ENCODE data around the gene C5orf63. TPM values are rescaled to one million over a fixed set of nuclear protein-coding genes. Genes with fewer than 3 reads are reported as not detected.

Gene C5orf63
- total RNA-seq, 4 donors from 2014 or later: 2.1 to 3.6 (median 3.3) TPM

GRCh38 chr5:127101533-127101932, 28.2 kb upstream of the C5orf63 start:
- no peak overlapping the region for H3K27ac ChIP-seq
- H3K4me1 ChIP-seq: no peaks in the 10 kb centered on the region
- TF ChIP-seq POLR2A (IDR thresholded peaks at IDR 0.05) (no peak), CTCF (IDR thresholded peaks at IDR 0.05 in 4 of 5, conservative IDR thresholded peaks at IDR 0.05 in 1 of 5) (no peak)
- no peak for DNase-seq
- intact Hi-C loops (cut with DNase I; ENCODE audit: low total_unique reads) (no loop called here), in situ Hi-C loops (cut with MboI; ENCODE audit: low sequenced_read_pairs in 4 of 4) (no loop called here)
- H3K27me3 ChIP-seq: no peaks in the 10 kb centered on the region
- no peaks in the 10 kb centered on the region for H3K36me3 ChIP-seq
- H3K9me3 ChIP-seq: no peaks in the 10 kb centered on the region
- H3K4me3 ChIP-seq: no peak overlapping the region
- no peak for ATAC-seq

- Histone ChIP-seq H3K27ac (no peak overlapping the region), H3K36me3 (no peaks in the 10 kb centered on the region), H3K4me3 (no peak overlapping the region), H3K9me3 (no peaks in the 10 kb centered on the region), H3K27me3 (no peaks in the 10 kb centered on the region), H3K4me1 (no peaks in the 10 kb centered on the region)
- DNase-seq (no peak), ATAC-seq (no peak)
- in situ Hi-C loops (cut with MboI; ENCODE audit: low sequenced_read_pairs in 4 of 4): no loop called here
- intact Hi-C loops (cut with DNase I; ENCODE audit: low total_unique reads): no loop called here
- no peak for TF ChIP-seq CTCF (IDR thresholded peaks at IDR 0.05 in 4 of 5, conservative IDR thresholded peaks at IDR 0.05 in 1 of 5)
- TF ChIP-seq POLR2A (IDR thresholded peaks at IDR 0.05): no peak
These were observed 24.9 kb upstream of the C5orf63 start for GRCh38 chr5:127098241-127098640.

GRCh38 chr5:127097278-127097677, 24.0 kb upstream of the C5orf63 start:
- in situ Hi-C loops (cut with MboI; ENCODE audit: low sequenced_read_pairs in 4 of 4): no loop called here
- no peak for TF ChIP-seq CTCF (IDR thresholded peaks at IDR 0.05 in 4 of 5, conservative IDR thresholded peaks at IDR 0.05 in 1 of 5)
- TF ChIP-seq POLR2A (IDR thresholded peaks at IDR 0.05): no peak
- H3K4me3 ChIP-seq: no peak overlapping the region
- intact Hi-C loops (cut with DNase I; ENCODE audit: low total_unique reads): no loop called here
- no peaks in the 10 kb centered on the region for H3K4me1 ChIP-seq
- DNase-seq: no peak
- no peaks in the 10 kb centered on the region for H3K36me3 ChIP-seq
- ATAC-seq: no peak
- no peaks in the 10 kb centered on the region for H3K9me3 ChIP-seq
- H3K27me3 ChIP-seq: no peaks in the 10 kb centered on the region
- no peak overlapping the region for H3K27ac ChIP-seq

- in situ Hi-C loops (cut with MboI; ENCODE audit: low sequenced_read_pairs in 4 of 4): no loop called here
- Histone ChIP-seq H3K36me3 (no peaks in the 10 kb centered on the region), H3K27me3 (no peaks in the 10 kb centered on the region), H3K9me3 (no peaks in the 10 kb centered on the region), H3K4me1 (no peaks in the 10 kb centered on the region), H3K4me3 (no peak overlapping the region), H3K27ac (no peak overlapping the region)
- ATAC-seq (no peak), DNase-seq (no peak)
- intact Hi-C loops (cut with DNase I; ENCODE audit: low total_unique reads): no loop called here
- TF ChIP-seq CTCF (IDR thresholded peaks at IDR 0.05 in 4 of 5, conservative IDR thresholded peaks at IDR 0.05 in 1 of 5): no peak
- TF ChIP-seq POLR2A (IDR thresholded peaks at IDR 0.05): no peak
These were observed 23.2 kb upstream of the C5orf63 start for GRCh38 chr5:127096328-127096993.

Data from gastrocnemius medialis (tissue), 4 donors.